ENCODE data around the gene FHIT.
"Not testable (repeated sequence)": the region's sequence is repeated elsewhere in the genome, so short reads cannot be mapped to it uniquely, and the experiment has no call there.

- not testable (repeated sequence) for TF ChIP-seq CTCF (IDR thresholded peaks at IDR 0.05; ENCODE audit: insufficient read depth, low read length, poor library complexity, severe bottlenecking); EZH2phosphoT487 (conservative IDR thresholded peaks at IDR 0.05; ENCODE audit: low read length)
Measured at GRCh38 chr3:61190205-61190604, 61.0 kb downstream of the FHIT start.
